Measurements from ENCODE around the gene COL4A5.

GRCh38 chrX:108734426-108734825, 294.8 kb downstream of the COL4A5 start:
- no peak for TF ChIP-seq CTCF (IDR thresholded peaks at IDR 0.05)
- TF ChIP-seq POLR2AphosphoS5 (IDR thresholded peaks at IDR 0.05), result no peak

Data from stomach (tissue), 4 donors.